ENCODE measurements around the gene ZNF836. TPM values are rescaled to one million over a fixed set of nuclear protein-coding genes. Genes with fewer than 3 reads are reported as not detected.

The ZNF836 gene
- total and polyA plus RNA-seq, 2 experiments from 2014 or later = 7.3 to 9.4 TPM

DNA sequence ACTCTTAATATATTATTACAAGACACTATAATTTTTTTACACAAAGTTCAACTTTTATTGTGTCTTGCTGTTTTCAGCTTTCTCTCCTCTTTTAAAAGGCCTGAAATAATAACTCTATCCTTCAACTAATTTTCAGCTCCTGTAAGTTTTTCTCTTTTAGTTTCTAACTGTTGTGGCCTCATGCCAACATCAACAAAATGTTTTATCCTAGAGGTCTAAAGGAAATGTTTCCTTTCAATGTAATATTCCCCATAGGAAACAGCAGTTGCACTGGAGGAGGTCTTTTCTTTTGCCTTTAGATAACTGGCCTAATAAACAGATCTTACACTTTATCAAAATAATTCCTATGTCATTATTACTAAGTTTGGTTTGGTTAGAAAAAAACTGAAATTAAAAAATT lies 23.2 kb downstream of the ZNF836 start:
- Histone ChIP-seq H3K4me1 (ENCODE audit: low read depth) (no peaks in the 10 kb centered on the region), H3K4me3 (no peak overlapping the region), H3K9me3 (ENCODE audit: low read depth) (no peaks in the 10 kb centered on the region), H3K27ac (no peak overlapping the region), H3K27me3 (no peaks in the 10 kb centered on the region), H3K36me3 (no peaks in the 10 kb centered on the region)
- no peak for DNase-seq (ENCODE audit: low read depth in 1 of 2, low spot score in 1 of 2)
- TF ChIP-seq, protein P1, sequence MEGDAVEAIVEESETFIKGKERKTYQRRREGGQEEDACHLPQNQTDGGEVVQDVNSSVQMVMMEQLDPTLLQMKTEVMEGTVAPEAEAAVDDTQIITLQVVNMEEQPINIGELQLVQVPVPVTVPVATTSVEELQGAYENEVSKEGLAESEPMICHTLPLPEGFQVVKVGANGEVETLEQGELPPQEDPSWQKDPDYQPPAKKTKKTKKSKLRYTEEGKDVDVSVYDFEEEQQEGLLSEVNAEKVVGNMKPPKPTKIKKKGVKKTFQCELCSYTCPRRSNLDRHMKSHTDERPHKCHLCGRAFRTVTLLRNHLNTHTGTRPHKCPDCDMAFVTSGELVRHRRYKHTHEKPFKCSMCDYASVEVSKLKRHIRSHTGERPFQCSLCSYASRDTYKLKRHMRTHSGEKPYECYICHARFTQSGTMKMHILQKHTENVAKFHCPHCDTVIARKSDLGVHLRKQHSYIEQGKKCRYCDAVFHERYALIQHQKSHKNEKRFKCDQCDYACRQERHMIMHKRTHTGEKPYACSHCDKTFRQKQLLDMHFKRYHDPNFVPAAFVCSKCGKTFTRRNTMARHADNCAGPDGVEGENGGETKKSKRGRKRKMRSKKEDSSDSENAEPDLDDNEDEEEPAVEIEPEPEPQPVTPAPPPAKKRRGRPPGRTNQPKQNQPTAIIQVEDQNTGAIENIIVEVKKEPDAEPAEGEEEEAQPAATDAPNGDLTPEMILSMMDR (IDR thresholded peaks at IDR 0.05; ENCODE audit: low read depth, low read length) = no peak

GRCh38 chr19:52142001-52142595 lies 29.3 kb downstream of the ZNF836 start:
- no peaks in the 10 kb centered on the region for H3K9me3 ChIP-seq (ENCODE audit: low read depth)
- no peak overlapping the region for H3K4me3 ChIP-seq
- no peak overlapping the region for H3K27ac ChIP-seq
- peaks cover 5% of the 10 kb centered on the region for H3K4me1 ChIP-seq (ENCODE audit: low read depth)
- no peak for DNase-seq (ENCODE audit: low read depth in 1 of 2, low spot score in 1 of 2)
- no peaks in the 10 kb centered on the region for H3K36me3 ChIP-seq
- TF ChIP-seq, protein P1 (IDR thresholded peaks at IDR 0.05; ENCODE audit: low read depth, low read length) = no peak
- H3K27me3 ChIP-seq = no peaks in the 10 kb centered on the region

DNA sequence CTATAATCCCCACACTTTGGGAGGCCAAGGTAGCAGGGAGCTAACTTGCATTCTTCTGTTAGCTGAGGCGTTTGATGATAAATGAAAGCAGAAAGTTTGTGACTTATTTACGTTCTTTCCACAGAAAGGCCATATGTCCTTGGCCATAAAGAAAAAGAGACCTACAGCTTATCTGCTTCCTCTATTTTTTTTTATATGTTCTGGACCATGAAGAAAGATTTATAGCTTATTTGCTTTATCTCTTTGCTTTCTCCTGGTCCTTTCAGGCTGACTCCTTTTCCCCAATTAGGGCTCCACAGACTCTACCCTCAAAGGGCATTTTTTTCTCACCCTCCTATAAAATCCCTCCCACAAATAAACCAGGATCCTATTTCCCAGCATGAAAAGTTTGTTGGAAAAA lies 30.2 kb downstream of the ZNF836 start:
- Histone ChIP-seq H3K27me3 (no peaks in the 10 kb centered on the region), H3K4me3 (no peak overlapping the region), H3K27ac (no peak overlapping the region), H3K36me3 (no peaks in the 10 kb centered on the region), H3K9me3 (ENCODE audit: low read depth) (no peaks in the 10 kb centered on the region), H3K4me1 (ENCODE audit: low read depth) (peaks cover 5% of the 10 kb centered on the region)
- no peak for DNase-seq (ENCODE audit: low read depth in 1 of 2, low spot score in 1 of 2)
- TF ChIP-seq, protein P1 (IDR thresholded peaks at IDR 0.05; ENCODE audit: low read depth, low read length) = no peak

DNA sequence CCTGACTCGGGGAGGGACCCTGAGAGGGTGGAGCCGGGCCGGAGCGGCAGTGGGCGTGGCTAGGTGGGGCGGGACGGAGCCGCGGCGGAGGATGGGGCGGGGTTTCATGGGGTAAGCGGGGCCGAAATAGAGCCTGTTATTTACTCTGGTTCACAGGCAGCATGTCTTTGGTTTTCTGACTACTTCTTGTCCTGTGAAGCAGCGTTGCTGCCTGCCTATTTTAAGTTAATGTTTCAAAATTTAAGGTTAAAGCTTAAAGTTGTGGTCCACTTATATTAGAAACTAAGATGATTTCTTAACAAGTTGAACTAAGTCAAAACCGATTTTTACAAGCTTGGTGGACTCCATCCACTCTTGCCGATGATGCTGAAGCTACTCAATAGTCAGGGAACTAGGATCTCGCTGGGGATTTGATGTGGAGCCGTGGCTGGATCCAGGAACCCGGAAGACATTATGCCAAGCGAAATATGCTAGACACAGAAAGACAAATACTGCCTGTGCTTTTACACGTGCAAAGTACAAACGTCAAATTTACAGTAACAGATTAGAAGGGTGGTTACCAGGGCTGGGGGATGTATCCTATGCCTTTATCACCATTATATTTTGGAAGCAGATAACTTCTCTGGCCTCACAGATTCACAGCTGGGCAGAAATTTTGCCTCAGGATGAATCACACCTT lies 31.2 kb downstream of the ZNF836 start:
- H3K27ac ChIP-seq = peak overlapping the region; percentile 31
- no peaks in the 10 kb centered on the region for H3K27me3 ChIP-seq
- TF ChIP-seq, protein P1 (IDR thresholded peaks at IDR 0.05; ENCODE audit: low read depth, low read length) = no peak
- no peaks in the 10 kb centered on the region for H3K9me3 ChIP-seq (ENCODE audit: low read depth)
- peaks cover 5% of the 10 kb centered on the region for H3K4me1 ChIP-seq (ENCODE audit: low read depth)
- no peaks in the 10 kb centered on the region for H3K36me3 ChIP-seq
- no peak for DNase-seq (ENCODE audit: low read depth in 1 of 2, low spot score in 1 of 2)
- H3K4me3 ChIP-seq = peak overlapping the region; percentile 10

DNA sequence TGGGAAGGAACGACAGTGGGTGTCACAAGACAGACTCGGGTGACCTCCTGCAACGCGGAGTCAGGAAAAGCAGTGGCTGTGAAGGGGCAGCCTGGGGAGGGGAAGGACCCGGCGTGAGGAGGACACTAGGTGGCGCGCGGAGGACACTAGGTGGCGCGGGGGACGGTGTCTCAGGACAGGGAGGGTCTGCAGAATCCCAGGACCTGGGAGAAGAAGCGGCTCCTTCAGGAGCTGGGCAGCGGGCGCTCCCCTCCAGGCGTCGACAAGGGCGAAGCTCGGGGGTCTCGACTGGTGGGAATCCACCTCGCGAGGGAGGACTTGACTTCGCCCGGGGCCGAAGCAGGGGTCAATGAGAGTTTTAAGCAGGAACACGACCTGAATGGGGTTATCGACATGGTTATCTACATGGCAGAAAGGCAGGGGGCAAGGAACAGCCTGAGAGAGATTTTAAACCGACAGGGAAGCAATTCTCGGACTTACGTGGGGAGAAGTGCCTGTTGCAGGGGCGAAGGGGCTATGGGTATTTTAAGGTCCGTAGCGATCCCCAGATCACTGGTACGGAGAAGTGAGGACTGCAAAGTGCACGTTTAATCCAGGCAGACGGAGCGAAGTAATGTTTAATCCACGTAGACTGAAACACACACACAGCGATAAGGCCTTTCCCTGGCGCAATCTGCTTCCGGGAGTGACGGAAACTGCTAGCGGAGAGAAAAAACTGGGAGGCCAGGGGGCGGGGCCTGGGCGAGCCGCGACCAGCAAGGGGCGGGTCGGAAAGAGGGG lies 32.0 kb downstream of the ZNF836 start, which contains the start of gene ZNF616:
Gene ZNF616, minus strand, starts transcription at position 687 of the 780 bp plus-strand sequence. CDS start 9,426 bp downstream, outside the sequence.
- H3K4me1 ChIP-seq (ENCODE audit: low read depth) = peaks cover 5% of the 10 kb centered on the region
- no peaks in the 10 kb centered on the region for H3K36me3 ChIP-seq
- peak; percentile 98 for DNase-seq (ENCODE audit: low read depth in 1 of 2, low spot score in 1 of 2)
- no peaks in the 10 kb centered on the region for H3K9me3 ChIP-seq (ENCODE audit: low read depth)
- TF ChIP-seq, protein P1 (IDR thresholded peaks at IDR 0.05; ENCODE audit: low read depth, low read length) = peak; percentile 77
- no peaks in the 10 kb centered on the region for H3K27me3 ChIP-seq
- H3K27ac ChIP-seq = peak within 1 kb of the TSS; percentile 93
- peak within 1 kb of the TSS; percentile 79 for H3K4me3 ChIP-seq
